HG03520 (cell line): Measurements from ENCODE around the gene KCTD10.
"Not testable (repeated sequence)": the region's sequence is repeated elsewhere in the genome, so short reads cannot be mapped to it uniquely, and the experiment has no call there.

ENCODE experiments used
- ATAC-seq: cut with Tn5 transposase; IDR thresholded peaks from one replicate; pipeline ENCODE4 v1.9.1; 2021; ENCODE audit warnings: mild to moderate bottlenecking, moderate library complexity; ENCODE audit not compliant: unreplicated experiment

Gene KCTD10

DNA sequence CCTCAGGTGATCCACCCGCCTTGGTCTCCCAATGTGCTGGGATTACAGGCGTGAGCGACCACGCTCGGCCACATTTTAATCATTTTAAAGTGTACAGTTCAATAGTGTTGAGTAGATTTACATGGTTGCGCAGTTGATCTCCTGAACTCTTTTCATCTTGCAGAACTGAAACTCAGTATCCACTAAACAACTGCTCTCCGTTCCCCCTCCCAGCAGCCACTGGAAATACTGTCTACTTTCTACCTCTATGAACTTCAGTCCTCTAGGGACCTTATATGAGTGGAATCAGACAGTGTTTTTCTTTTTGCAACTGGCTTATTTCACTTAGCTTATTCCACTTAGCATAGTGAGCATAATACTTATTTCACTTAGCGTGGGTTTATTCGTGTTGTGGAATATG lies 53.7 kb downstream of the KCTD10 start:
- ATAC-seq = no peak

DNA sequence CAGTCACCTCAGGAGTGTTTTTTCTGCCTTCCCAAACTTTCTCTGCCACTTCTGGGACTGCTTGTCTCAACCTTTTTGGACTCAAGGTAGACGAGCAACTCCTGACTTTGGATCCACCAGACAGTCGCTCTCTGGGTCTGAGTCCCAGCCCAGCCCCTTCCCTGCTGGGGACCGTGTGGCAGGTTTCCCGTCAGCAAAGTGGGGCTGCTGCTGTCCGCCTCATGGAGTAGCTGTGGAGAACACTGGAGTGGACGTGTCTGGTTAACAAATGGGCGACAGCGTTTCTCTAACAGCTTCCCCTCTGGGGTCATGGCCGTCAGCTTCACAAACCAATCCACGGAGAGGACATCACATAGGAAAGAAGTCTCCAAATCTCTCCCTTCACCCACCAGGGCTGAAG lies 54.8 kb downstream of the KCTD10 start:
- no peak for ATAC-seq

DNA sequence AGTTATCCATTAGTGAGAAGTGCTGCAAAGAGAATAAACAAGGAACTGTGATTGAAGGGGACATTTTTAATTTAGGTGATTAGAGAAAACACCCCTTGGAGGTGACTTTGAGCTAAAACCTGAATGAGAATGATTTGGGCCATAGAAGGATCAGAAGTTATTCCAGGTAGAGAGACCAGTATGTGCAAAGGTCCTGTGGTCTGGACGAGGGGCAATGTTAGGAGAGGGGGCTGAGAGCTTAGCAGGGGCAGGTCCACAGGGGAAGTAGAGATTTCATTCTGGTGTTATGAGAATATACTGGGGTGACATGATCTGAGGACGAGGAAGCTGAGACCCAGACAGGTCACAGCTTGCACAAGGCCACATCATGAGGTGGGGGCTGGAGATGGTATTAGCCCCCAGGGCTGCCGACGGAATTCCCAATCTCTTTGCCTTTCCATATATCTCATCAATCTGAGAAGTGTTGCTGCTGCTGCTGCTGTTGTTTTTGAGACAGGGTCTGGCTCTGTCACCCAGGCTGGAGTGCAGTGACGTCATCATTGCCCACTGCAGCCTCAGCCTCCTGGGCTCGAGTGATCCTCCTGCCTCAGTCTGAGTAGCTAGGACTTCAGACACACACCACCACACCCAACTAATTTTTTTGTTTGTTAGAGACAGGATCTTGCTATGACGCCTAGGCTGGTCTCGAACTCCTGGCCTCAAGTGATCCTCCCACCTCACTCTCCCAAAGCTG lies 55.6 kb downstream of the KCTD10 start:
- ATAC-seq = no peak

DNA sequence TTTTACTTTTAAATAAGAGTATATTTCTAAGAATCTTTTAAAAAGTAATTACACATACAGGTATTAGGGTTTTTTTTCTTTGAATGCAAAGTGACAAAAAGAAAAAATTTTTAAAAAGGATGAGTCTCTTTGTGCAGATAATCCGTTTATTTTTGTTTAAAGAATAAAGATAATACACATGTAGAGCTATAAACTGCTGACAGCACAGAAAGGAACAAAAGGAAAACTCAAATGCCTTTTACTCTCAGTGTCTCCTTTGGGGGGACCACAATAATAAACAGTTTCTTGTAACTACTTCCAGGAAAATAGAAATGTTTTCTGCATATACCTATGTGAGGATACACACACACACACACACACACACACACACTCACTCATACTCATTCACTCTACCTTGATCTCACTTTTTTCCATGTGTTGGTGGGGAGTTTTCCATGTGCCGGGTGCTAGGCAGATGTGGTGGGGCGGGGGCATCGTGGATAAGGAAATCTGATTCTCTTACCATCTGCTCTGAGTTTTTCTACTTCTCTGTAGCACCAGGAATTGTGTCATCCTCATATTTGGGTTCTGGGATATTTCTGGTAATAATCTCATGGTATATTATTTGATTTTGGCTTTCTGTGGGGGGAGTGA lies 58.1 kb downstream of the KCTD10 start:
- ATAC-seq = no peak

DNA sequence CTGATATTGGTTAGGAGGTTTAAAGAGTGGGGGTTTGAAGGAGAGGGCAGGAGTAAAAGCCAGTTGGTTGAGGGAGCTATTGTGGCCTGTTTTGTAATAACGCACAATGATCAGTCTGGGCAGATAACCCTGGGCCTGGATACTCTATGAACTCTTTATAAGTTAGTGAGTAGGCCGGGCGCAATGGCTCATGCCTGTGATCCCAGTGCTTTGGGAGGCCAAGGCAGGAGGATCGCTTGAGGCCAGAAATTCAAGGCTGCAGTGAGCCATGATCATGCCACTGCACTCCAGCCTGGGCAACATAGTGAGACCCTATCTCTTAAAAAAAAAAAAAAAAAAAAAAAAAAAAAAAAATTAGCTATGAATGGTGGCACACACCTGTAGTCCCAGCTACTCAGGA lies 71.0 kb downstream of the KCTD10 start:
- ATAC-seq = not testable (repeated sequence)

DNA sequence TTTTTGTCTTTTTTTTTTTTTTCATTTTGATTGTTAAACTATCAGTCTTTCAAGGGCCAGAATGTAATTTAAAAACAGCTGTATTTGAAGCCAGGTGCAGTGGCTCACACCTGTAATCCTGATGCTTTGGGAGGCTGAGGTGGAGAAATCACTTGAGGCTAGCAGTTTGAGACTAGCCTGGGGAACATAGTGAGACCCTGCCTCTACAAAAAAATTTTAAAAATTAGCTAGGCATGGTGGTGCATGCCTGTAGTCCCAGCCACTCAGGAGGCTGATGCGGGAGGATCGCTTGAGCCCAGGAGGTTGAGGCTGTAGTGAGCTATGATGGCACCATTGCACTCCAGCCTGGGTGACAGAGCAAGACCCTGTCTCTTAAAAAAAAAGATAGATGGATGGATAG lies 72.3 kb downstream of the KCTD10 start:
- ATAC-seq = not testable (repeated sequence)
